Endodermal cell (in vitro differentiated cells): ENCODE results near the gene PLEKHO1. TPM values are rescaled to one million over a fixed set of nuclear protein-coding genes. Genes with fewer than 3 reads are reported as not detected.

ENCODE experiments used
- DNase-seq: peaks from one replicate; pipeline ENCODE4 v3.0.0-alpha.2; 2017
- H3K27ac ChIP-seq: 2 replicates; pipeline ENCODE4 v1.5.1; 2013; ENCODE audit warnings: mild to moderate bottlenecking, low read depth, low read length, moderate library complexity
- H3K27me3 ChIP-seq: 2 replicates; pipeline ENCODE4 v1.6.1; 2013; ENCODE audit warnings: mild to moderate bottlenecking, low read length, moderate library complexity; ENCODE audit not compliant: insufficient read depth, control insufficient read depth, poor library complexity, severe bottlenecking
- H3K36me3 ChIP-seq: 2 replicates; pipeline ENCODE4 v1.7.0; 2013; ENCODE audit warnings: mild to moderate bottlenecking, low read length, moderate library complexity; ENCODE audit not compliant: control insufficient read depth, insufficient read depth
- H3K4me1 ChIP-seq: one replicate; pipeline ENCODE4 v1.7.0; 2013; ENCODE audit warnings: low read length; ENCODE audit not compliant: control insufficient read depth, insufficient read depth
- H3K4me3 ChIP-seq: 2 replicates; pipeline ENCODE4 v1.5.1; 2013; ENCODE audit warnings: mild to moderate bottlenecking, low read length, moderate library complexity
- H3K9ac ChIP-seq: 2 replicates; pipeline ENCODE4 v1.6.1; 2013; ENCODE audit warnings: mild to moderate bottlenecking, low read length, moderate library complexity; ENCODE audit not compliant: poor library complexity, severe bottlenecking; ENCODE audit errors: extremely low read depth
- H3K9me3 ChIP-seq: 2 replicates; pipeline ENCODE4 v1.6.1; 2013; ENCODE audit warnings: mild to moderate bottlenecking, low read length, moderate library complexity; ENCODE audit not compliant: control insufficient read depth
- H3K27ac Mint-ChIP-seq: 2 replicates; pipeline ENCODE4 v1.8.0; 2020; ENCODE audit warnings: mixed read lengths
- H3K27me3 Mint-ChIP-seq: 2 replicates; pipeline ENCODE4 v1.8.0; 2021; ENCODE audit warnings: mild to moderate bottlenecking, mixed read lengths; ENCODE audit not compliant: insufficient read depth
- H3K36me3 Mint-ChIP-seq: 2 replicates; pipeline ENCODE4 v1.8.0; 2020; ENCODE audit warnings: low read depth, mixed read lengths
- H3K4me1 Mint-ChIP-seq: 2 replicates; pipeline ENCODE4 v1.8.0; 2020; ENCODE audit warnings: mixed read lengths
- H3K4me3 Mint-ChIP-seq: 2 replicates; pipeline ENCODE4 v1.8.0; 2020; ENCODE audit warnings: mild to moderate bottlenecking, moderate library complexity, mixed read lengths
- H3K9me3 Mint-ChIP-seq: 2 replicates; pipeline ENCODE4 v1.8.0; 2020; ENCODE audit warnings: mild to moderate bottlenecking, mixed read lengths
- CTCF ChIP-seq: fragments of 200-600 bp; sonication (generic); conservative IDR thresholded peaks from 2 replicates; pipeline ENCODE4 v1.5.0; 2021; ENCODE audit warnings: antibody characterized with exemption, mild to moderate bottlenecking
- WGBS, 2 experiments: methylation state at CpG; one replicate each; pipeline versions ENCODE4 v1.1.5 to v1.1.7; 2013; ENCODE audit warnings: missing lambda C conversion rate in 2 of 2, mixed read lengths in 1 of 2; ENCODE audit not compliant: insufficient coverage in 1 of 2, insufficient read length in 1 of 2; 5-methylcytosine and 5-hydroxymethylcytosine counted together
- total RNA-seq, 2 donors: library from RNA; stranded (reverse); fragmentation: NEBNext Ultra II Directional in 1 of 2; extraction: Animal tissue kit (Norgen Biotek cat#: 25700) in 1 of 2; gene quantifications; 2 replicates in 1 of 2; 3 replicates in 1 of 2; pipeline ENCODE4 v1.2.1, GENCODE V29; 2021

PLEKHO1 gene
- total RNA-seq, 2 donors from 2014 or later = 42.9 to 46.0 TPM

- H3K9ac ChIP-seq = no peak overlapping the region
- peak overlapping the region; percentile 79 for H3K27ac Mint-ChIP-seq
- peaks cover 40% of the 10 kb centered on the region for H3K4me1 Mint-ChIP-seq
- TF ChIP-seq CTCF = no peak
- H3K36me3 Mint-ChIP-seq = no peaks in the 10 kb centered on the region
- H3K4me1 ChIP-seq = peaks cover 9% of the 10 kb centered on the region
- no peak overlapping the region for H3K27ac ChIP-seq
- no peaks in the 10 kb centered on the region for H3K36me3 ChIP-seq
- H3K27me3 ChIP-seq = no peaks in the 10 kb centered on the region
- no peak overlapping the region for H3K4me3 Mint-ChIP-seq
- no peaks in the 10 kb centered on the region for H3K9me3 Mint-ChIP-seq
- WGBS, 2 experiments = 93 to 94% methylated on average over 3 to 5 of the region's 5 CpGs
- H3K9me3 ChIP-seq = no peaks in the 10 kb centered on the region
- H3K4me3 ChIP-seq = no peak overlapping the region
- no peaks in the 10 kb centered on the region for H3K27me3 Mint-ChIP-seq
- no peak for DNase-seq
These were observed 15.1 kb downstream of the PLEKHO1 start for GRCh38 chr1:150164779-150165178.

GRCh38 chr1:150165622-150166612 lies 16.2 kb downstream of the PLEKHO1 start:
- no peaks in the 10 kb centered on the region for H3K9me3 ChIP-seq
- Mint-ChIP-seq H3K27ac (no peak overlapping the region), H3K27me3 (no peaks in the 10 kb centered on the region), H3K36me3 (no peaks in the 10 kb centered on the region), H3K4me1 (peaks cover 35% of the 10 kb centered on the region), H3K4me3 (no peak overlapping the region), H3K9me3 (no peaks in the 10 kb centered on the region)
- DNase-seq = peak; percentile 90
- peak; percentile 79 for TF ChIP-seq CTCF
- 80 to 82% methylated on average over 5 to 14 of the region's 14 CpGs for WGBS, 2 experiments
- H3K4me1 ChIP-seq = peaks cover 9% of the 10 kb centered on the region
- H3K27ac ChIP-seq = no peak overlapping the region
- H3K36me3 ChIP-seq = no peaks in the 10 kb centered on the region
- no peak overlapping the region for H3K9ac ChIP-seq
- H3K4me3 ChIP-seq = no peak overlapping the region
- H3K27me3 ChIP-seq = no peaks in the 10 kb centered on the region

- TF ChIP-seq CTCF = peak; percentile 89
- Mint-ChIP-seq H3K9me3 (no peaks in the 10 kb centered on the region), H3K4me1 (peaks cover 10% of the 10 kb centered on the region)
These were observed 19.4 kb downstream of the PLEKHO1 start for GRCh38 chr1:150168960-150169601.

More at GRCh38 chr1:150168960-150169601, 19.4 kb downstream of the PLEKHO1 start:
- no peaks in the 10 kb centered on the region for H3K36me3 ChIP-seq
- H3K4me3 ChIP-seq = no peak overlapping the region
- no peaks in the 10 kb centered on the region for H3K36me3 Mint-ChIP-seq
- H3K27me3 ChIP-seq = no peaks in the 10 kb centered on the region
- no peak overlapping the region for H3K4me3 Mint-ChIP-seq
- H3K4me1 ChIP-seq = no peaks in the 10 kb centered on the region
- no peak overlapping the region for H3K27ac Mint-ChIP-seq
- peak; percentile 90 for DNase-seq
- H3K27me3 Mint-ChIP-seq = no peaks in the 10 kb centered on the region
- 58 to 83% methylated on average over 2 to 6 of the region's 6 CpGs for WGBS, 2 experiments
- no peaks in the 10 kb centered on the region for H3K9me3 ChIP-seq
- H3K9ac ChIP-seq = no peak overlapping the region
- no peak overlapping the region for H3K27ac ChIP-seq
